Measurements from ENCODE around the gene ADGRB3.
"Not testable (repeated sequence)": the region's sequence is repeated elsewhere in the genome, so short reads cannot be mapped to it uniquely, and the experiment has no call there.

The ADGRB3 gene

DNA sequence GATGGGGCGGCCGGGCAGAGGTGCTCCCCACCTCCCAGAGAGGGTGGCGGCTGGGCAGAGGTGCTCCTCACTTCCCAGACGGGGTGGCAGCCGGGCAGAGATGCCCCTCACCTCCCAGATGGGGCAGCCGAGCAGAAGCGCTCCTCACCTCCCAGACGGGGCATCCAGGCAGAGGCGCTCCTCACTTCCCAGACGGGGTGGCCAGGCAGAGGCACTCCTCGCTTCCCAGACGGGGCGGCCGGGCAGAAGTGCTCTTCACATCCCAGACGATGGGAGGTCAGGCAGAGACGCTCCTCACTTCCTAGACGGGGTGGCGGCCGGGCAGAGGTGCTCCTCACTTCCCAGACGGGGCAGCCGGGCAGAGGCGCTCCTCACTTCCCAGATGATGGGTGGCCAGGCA is 798.0 kb downstream of the ADGRB3 start:
- not testable (repeated sequence) for DNase-seq (ENCODE audit: low read depth)

GRCh38 chr6:69438113-69438512 is 803.0 kb downstream of the ADGRB3 start:
- DNase-seq (ENCODE audit: low read depth), result no peak

Measured in stimulated activated CD8-positive, alpha-beta memory T cell treated with anti-CD3 and anti-CD28 coated beads, Interleukin-12 subunit alpha, Interleukin-12 subunit beta, amount 100 ng/mL, for 4 hours (primary cell).